T-helper 2 cell treated with Interferon-gamma antibody and Interleukin-4, amounts not matched to agents 5 μg/mL and 100 μg/mL, for 36 hours (primary cell): ENCODE measurements around the gene RTP3.

ENCODE experiments used
- DNase-seq: peaks from one replicate; pipeline ENCODE4 v3.0.0; 2021; ENCODE audit warnings: low spot score
- H3K27ac Mint-ChIP-seq: one replicate; pipeline ENCODE4 v1.8.0; 2021; ENCODE audit warnings: mild to moderate bottlenecking, mixed read lengths
- H3K27me3 Mint-ChIP-seq: one replicate; pipeline ENCODE4 v1.8.0; 2021; ENCODE audit warnings: low read depth, mixed read lengths
- H3K36me3 Mint-ChIP-seq: one replicate; pipeline ENCODE4 v1.8.0; 2021; ENCODE audit warnings: low read depth, mixed read lengths
- H3K4me1 Mint-ChIP-seq: one replicate; pipeline ENCODE4 v1.8.0; 2021; ENCODE audit warnings: low read depth, mixed read lengths
- H3K4me3 Mint-ChIP-seq: one replicate; pipeline ENCODE4 v1.8.0; 2022; ENCODE audit warnings: mild to moderate bottlenecking, moderate library complexity, mixed read lengths
- H3K9me3 Mint-ChIP-seq: one replicate; pipeline ENCODE4 v1.8.0; 2021; ENCODE audit warnings: mixed read lengths

RTP3 gene

GRCh38 chr3:46464326-46465195 lies 33.2 kb upstream of the RTP3 start, which contains the start of gene LTF:
Gene LTF, minus strand, starts transcription at chr3:46464905. Its CDS starts 38 bp downstream, at chr3:46464867.
- H3K9me3 Mint-ChIP-seq, result no peaks in the 10 kb centered on the region

GRCh38 chr3:46465196-46465520 lies 32.6 kb upstream of the RTP3 start:
- Mint-ChIP-seq H3K4me3 (no peak overlapping the region), H3K27me3 (peaks cover 58% of the 10 kb centered on the region), H3K9me3 (no peaks in the 10 kb centered on the region), H3K4me1 (no peaks in the 10 kb centered on the region), H3K36me3 (no peaks in the 10 kb centered on the region), H3K27ac (no peak overlapping the region)
- no peak for DNase-seq

More at GRCh38 chr3:46464326-46465195, 33.2 kb upstream of the RTP3 start, which contains the start of gene LTF:
- Mint-ChIP-seq H3K27me3 (peaks cover 60% of the 10 kb centered on the region), H3K27ac (no peak within 1 kb of the TSS), H3K4me3 (no peak within 1 kb of the TSS), H3K36me3 (no peaks in the 10 kb centered on the region), H3K4me1 (no peaks in the 10 kb centered on the region)
- no peak for DNase-seq

- H3K27me3 Mint-ChIP-seq, result peaks cover 53% of the 10 kb centered on the region
Observed at GRCh38 chr3:46466273-46466672, 31.5 kb upstream of the RTP3 start.

GRCh38 chr3:46466871-46467403 lies 30.8 kb upstream of the RTP3 start:
- DNase-seq, result no peak
- no peaks in the 10 kb centered on the region for H3K4me1 Mint-ChIP-seq
- H3K4me3 Mint-ChIP-seq, result no peak overlapping the region
- H3K36me3 Mint-ChIP-seq, result no peaks in the 10 kb centered on the region
- no peak overlapping the region for H3K27ac Mint-ChIP-seq
- peaks cover 53% of the 10 kb centered on the region for H3K27me3 Mint-ChIP-seq
- no peaks in the 10 kb centered on the region for H3K9me3 Mint-ChIP-seq

More at GRCh38 chr3:46466273-46466672, 31.5 kb upstream of the RTP3 start:
- Mint-ChIP-seq H3K4me1 (no peaks in the 10 kb centered on the region), H3K36me3 (no peaks in the 10 kb centered on the region), H3K4me3 (no peak overlapping the region), H3K27ac (no peak overlapping the region), H3K9me3 (no peaks in the 10 kb centered on the region)
- DNase-seq, result no peak

DNA sequence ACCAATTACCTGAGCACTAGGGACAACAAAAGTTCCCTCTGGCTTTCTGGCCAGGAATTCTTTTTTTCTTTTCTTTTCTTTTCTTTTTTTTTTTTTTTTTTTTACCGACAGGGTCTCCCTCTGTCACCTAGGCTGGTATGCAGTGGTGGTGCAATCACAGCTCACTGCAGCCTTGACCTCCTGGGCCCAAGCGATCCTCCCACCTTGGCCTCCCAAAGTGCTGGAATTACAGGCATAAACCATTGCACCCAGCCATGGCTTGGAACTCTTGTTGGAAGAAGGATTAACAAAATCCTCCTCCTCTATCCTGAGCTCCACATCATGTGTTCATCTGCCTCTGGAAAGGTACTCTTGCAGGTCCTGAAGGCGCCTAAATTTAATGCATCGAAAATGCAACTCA lies 30.2 kb upstream of the RTP3 start:
- H3K9me3 Mint-ChIP-seq, result no peaks in the 10 kb centered on the region
- H3K4me3 Mint-ChIP-seq, result no peak overlapping the region
- no peak overlapping the region for H3K27ac Mint-ChIP-seq
- peaks cover 54% of the 10 kb centered on the region for H3K27me3 Mint-ChIP-seq
- H3K4me1 Mint-ChIP-seq, result no peaks in the 10 kb centered on the region
- no peaks in the 10 kb centered on the region for H3K36me3 Mint-ChIP-seq
- DNase-seq, result no peak

DNA sequence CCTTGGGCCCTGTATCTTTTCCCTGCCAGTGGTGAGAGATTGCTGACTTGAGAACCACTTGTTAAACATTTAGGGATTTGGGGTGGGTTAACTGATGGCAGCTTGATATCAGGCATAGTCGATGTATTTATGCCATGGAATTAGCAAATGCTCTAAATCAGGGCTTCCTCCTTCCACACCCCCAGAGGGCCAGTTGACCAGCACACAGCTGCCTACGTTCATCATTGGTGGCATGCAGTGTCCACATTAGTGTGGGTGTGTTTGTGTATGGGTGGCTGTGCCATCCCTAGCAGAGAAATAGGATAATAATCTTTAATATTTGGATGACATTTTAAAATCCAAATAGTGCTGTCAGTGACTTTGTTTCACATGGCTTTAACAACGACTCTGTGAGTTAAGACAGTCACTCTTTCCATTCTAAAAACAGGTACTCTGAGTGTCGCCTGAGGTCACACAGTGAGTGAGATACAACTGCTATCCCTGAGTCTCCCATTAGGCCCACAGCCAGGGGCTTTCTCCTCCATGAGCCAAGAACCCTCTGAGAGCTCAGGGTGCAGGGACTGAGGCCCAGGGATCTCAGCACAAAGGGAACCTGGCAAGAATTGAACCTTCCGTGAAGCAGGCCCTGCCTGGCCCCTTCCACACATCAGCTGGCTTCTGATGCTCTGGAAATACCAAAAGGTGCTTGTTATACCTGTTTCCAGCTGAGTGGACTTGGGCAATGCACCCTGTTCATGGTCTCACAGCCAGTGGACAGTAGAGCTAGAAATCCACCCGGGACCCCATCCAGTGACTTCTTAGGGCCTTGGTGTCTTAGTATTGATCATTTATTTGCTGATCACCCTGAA lies 28.8 kb upstream of the RTP3 start:
- Mint-ChIP-seq H3K4me1 (no peaks in the 10 kb centered on the region), H3K27ac (no peak overlapping the region), H3K4me3 (no peak overlapping the region), H3K27me3 (peaks cover 52% of the 10 kb centered on the region), H3K9me3 (no peaks in the 10 kb centered on the region), H3K36me3 (no peaks in the 10 kb centered on the region)
- no peak for DNase-seq

GRCh38 chr3:46469680-46470357 lies 28.0 kb upstream of the RTP3 start:
- H3K4me1 Mint-ChIP-seq, result no peaks in the 10 kb centered on the region
- no peak overlapping the region for H3K4me3 Mint-ChIP-seq
- no peak for DNase-seq
- peaks cover 51% of the 10 kb centered on the region for H3K27me3 Mint-ChIP-seq
- peaks cover 7% of the 10 kb centered on the region for H3K9me3 Mint-ChIP-seq
- no peaks in the 10 kb centered on the region for H3K36me3 Mint-ChIP-seq
- H3K27ac Mint-ChIP-seq, result no peak overlapping the region

- DNase-seq, result no peak
- Mint-ChIP-seq H3K4me3 (no peak overlapping the region), H3K27ac (no peak overlapping the region), H3K4me1 (no peaks in the 10 kb centered on the region), H3K27me3 (peaks cover 50% of the 10 kb centered on the region), H3K9me3 (peaks cover 16% of the 10 kb centered on the region), H3K36me3 (no peaks in the 10 kb centered on the region)
Observed at GRCh38 chr3:46470831-46471230, 26.9 kb upstream of the RTP3 start.

GRCh38 chr3:46471371-46471914 lies 26.3 kb upstream of the RTP3 start:
- no peak overlapping the region for H3K27ac Mint-ChIP-seq

GRCh38 chr3:46472736-46473135 lies 25.0 kb upstream of the RTP3 start:
- no peaks in the 10 kb centered on the region for H3K36me3 Mint-ChIP-seq
- peaks cover 41% of the 10 kb centered on the region for H3K27me3 Mint-ChIP-seq
- H3K27ac Mint-ChIP-seq, result no peak overlapping the region
- no peak for DNase-seq
- no peak overlapping the region for H3K4me3 Mint-ChIP-seq
- H3K9me3 Mint-ChIP-seq, result peaks cover 16% of the 10 kb centered on the region
- H3K4me1 Mint-ChIP-seq, result no peaks in the 10 kb centered on the region

More at GRCh38 chr3:46471371-46471914, 26.3 kb upstream of the RTP3 start:
- H3K27me3 Mint-ChIP-seq, result peaks cover 43% of the 10 kb centered on the region
- H3K36me3 Mint-ChIP-seq, result no peaks in the 10 kb centered on the region
- no peak for DNase-seq
- peaks cover 16% of the 10 kb centered on the region for H3K9me3 Mint-ChIP-seq
- no peak overlapping the region for H3K4me3 Mint-ChIP-seq
- no peaks in the 10 kb centered on the region for H3K4me1 Mint-ChIP-seq

- Mint-ChIP-seq H3K27me3 (peaks cover 46% of the 10 kb centered on the region), H3K36me3 (no peaks in the 10 kb centered on the region)
Observed at GRCh38 chr3:46477145-46477544, 20.6 kb upstream of the RTP3 start.

DNA sequence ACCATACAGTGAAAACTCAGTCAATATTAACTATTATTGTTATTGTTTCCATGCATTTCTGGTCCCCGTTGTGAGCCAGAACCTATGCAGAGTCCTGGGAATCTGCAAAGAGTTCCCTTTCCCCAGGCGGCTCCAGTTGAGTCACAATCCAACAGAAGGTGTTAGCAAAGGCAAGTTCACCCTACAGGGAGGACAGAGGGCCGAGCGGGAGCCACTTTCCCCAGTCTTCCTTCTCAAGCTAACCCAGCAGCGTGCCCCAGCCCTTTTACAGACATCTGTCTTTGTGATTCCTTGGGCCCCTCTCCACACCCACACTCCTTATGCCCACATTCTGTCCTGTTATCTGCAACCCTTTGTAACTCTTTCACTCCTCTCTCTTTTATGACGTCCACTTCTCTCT lies 20.0 kb upstream of the RTP3 start:
- no peak for DNase-seq
- Mint-ChIP-seq H3K27ac (no peak overlapping the region), H3K4me3 (no peak overlapping the region), H3K9me3 (peaks cover 16% of the 10 kb centered on the region), H3K36me3 (no peaks in the 10 kb centered on the region), H3K27me3 (peaks cover 49% of the 10 kb centered on the region), H3K4me1 (no peaks in the 10 kb centered on the region)

More at GRCh38 chr3:46477145-46477544, 20.6 kb upstream of the RTP3 start:
- H3K27ac Mint-ChIP-seq, result no peak overlapping the region
- no peak for DNase-seq
- H3K4me1 Mint-ChIP-seq, result no peaks in the 10 kb centered on the region
- peaks cover 16% of the 10 kb centered on the region for H3K9me3 Mint-ChIP-seq
- no peak overlapping the region for H3K4me3 Mint-ChIP-seq

DNA sequence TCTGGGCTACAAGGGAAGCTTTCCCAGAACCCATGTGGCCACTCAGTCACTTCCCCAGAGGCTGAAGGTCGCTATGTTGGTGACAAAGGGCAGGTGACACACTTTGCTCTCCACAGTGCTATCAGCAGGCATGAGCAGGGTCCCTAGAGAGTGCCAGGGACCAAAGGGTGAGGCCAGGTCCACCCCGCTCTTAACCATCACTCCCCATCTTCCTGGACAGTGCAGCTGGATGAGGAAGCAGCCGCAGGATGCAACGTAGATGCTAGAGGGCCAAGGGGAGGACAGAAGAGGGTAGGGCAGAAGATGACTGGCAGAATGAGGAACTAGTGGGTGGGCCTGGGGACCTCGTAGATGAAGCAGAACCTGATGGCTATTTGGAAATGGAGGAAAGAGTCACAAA lies 19.4 kb upstream of the RTP3 start:
- H3K9me3 Mint-ChIP-seq, result peaks cover 16% of the 10 kb centered on the region
- no peak overlapping the region for H3K4me3 Mint-ChIP-seq
- no peaks in the 10 kb centered on the region for H3K36me3 Mint-ChIP-seq
- H3K4me1 Mint-ChIP-seq, result no peaks in the 10 kb centered on the region
- no peak for DNase-seq
- H3K27ac Mint-ChIP-seq, result no peak overlapping the region
- H3K27me3 Mint-ChIP-seq, result peaks cover 46% of the 10 kb centered on the region
